ENCODE measurements around the gene SLC17A9.

Gene SLC17A9

DNA sequence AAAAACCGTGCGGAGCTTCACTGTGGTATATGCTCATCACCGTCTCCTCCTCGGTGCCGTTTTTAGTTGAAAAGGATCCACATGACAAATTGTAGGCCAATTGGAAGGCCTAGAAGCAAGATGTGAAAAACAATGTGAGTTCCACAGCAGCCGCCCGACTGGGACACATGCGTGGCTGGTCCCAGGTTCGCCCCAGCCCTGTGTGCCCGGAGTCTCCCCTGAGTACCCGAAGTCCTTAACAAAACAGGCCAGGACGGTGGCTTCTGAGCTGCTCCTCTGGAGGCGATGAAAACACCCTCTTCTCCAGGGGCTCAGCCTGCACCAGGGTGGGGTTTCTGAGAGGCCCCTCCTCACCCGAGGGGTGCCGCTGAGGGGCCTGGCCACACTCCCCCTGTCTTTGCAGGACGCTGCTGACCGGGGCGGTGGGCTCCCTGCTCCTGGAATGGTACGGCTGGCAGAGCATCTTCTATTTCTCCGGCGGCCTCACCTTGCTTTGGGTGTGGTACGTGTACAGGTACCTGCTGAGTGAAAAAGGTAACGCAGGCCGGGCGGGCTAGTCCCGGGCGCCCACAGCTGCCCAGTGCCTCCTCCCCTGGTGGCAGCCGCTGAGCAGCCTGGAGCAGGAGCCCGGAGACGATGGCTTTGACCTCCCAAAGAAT, 9.8 kb downstream of the SLC17A9 start:
- no peak overlapping the region for H2BK15ac ChIP-seq (ENCODE audit: low read depth, poor library complexity, severe bottlenecking)
- H3K36me3 ChIP-seq (ENCODE audit: control insufficient read depth in 1 of 2, insufficient read depth in 2 of 2, low read depth in 1 of 2, low read length in 2 of 2), result peaks cover 4 to 26% of the 10 kb centered on the region in 2 experiments
- H3K23ac ChIP-seq (ENCODE audit: low read length in 2 of 2), result no peak overlapping the region
- no peak for DNase-seq
- H4K91ac ChIP-seq (ENCODE audit: low read length), result no peak overlapping the region
- H4K8ac ChIP-seq (ENCODE audit: low read length), result no peak overlapping the region
- H2AK5ac ChIP-seq (ENCODE audit: low read length, severe bottlenecking), result no peak overlapping the region
- no peak overlapping the region for H3K14ac ChIP-seq (ENCODE audit: low read length in 2 of 2)
- no peak overlapping the region for H2BK12ac ChIP-seq (ENCODE audit: low read length in 2 of 2)
- peaks cover 2% of the 10 kb centered on the region for H3K4me1 ChIP-seq (ENCODE audit: control insufficient read depth, insufficient read depth, low read depth, low read length)
- no peak overlapping the region for H2BK120ac ChIP-seq (ENCODE audit: low read depth, low read length)
- H3K9ac ChIP-seq (ENCODE audit: low read length), result no peak overlapping the region
- no peak overlapping the region for H3K18ac ChIP-seq (ENCODE audit: low read depth in 1 of 2, low read length in 2 of 2)
- H2AFZ ChIP-seq (ENCODE audit: low read depth, low read length), result no peak overlapping the region
- H3K4me3 ChIP-seq (ENCODE audit: insufficient read depth in 1 of 2, low read depth in 1 of 2, low read length in 2 of 2), result no peak overlapping the region
- H3K4ac ChIP-seq (ENCODE audit: low read depth in 1 of 2, low read length in 2 of 2), result no peak overlapping the region
- H3K79me1 ChIP-seq (replicated peaks; ENCODE audit: low read length, poor library complexity, severe bottlenecking), result no peaks in the 10 kb centered on the region
- peaks cover 11 to 22% of the 10 kb centered on the region in 2 experiments for H3K27me3 ChIP-seq (ENCODE audit: control insufficient read depth in 1 of 2, insufficient read depth in 1 of 2, low read length in 2 of 2)
- H3K27ac ChIP-seq (ENCODE audit: low read length, poor library complexity, severe bottlenecking), result no peak overlapping the region
- WGBS, result 96% methylated on average over 30 of the region's 30 CpGs
- H3K4me2 ChIP-seq (ENCODE audit: low read length, poor library complexity, severe bottlenecking), result no peak overlapping the region
- no peak overlapping the region for H2BK5ac ChIP-seq (ENCODE audit: low read depth, low read length, poor library complexity, severe bottlenecking)
- no peaks in the 10 kb centered on the region for H3K9me3 ChIP-seq (ENCODE audit: control insufficient read depth, low read length)

DNA sequence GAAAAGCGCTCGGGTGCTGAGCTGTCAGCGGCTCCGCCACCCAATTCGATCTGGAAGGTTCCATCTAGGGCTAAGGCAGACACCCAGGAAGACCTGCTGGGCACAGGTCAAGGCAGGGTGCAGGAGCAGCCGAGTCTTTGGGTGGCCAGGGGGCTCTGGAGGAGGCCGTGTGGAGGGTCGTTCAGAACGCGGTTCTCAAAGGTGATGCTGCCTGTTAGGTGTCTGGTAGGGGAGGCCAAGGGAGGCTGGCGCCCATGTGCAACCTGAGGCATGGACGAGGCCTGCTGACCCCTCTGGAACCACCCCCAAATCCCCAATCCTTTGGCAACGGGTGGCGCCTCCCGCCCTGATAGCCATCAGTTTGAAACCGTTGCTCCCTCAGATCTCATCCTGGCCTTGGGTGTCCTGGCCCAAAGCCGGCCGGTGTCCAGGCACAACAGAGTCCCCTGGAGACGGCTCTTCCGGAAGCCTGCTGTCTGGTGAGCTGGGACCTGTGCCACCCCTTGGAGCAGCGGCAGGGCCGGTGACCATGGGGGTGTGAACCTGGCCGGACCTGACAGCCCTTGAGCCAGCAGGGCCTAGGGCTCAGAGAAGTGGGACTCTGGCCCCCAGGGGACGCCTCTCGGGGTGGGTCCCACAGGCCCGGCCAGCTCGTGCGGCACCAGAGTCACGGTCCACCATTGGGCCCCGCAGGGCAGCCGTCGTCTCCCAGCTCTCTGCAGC, 10.5 kb downstream of the SLC17A9 start:
- H3K4me3 ChIP-seq (ENCODE audit: insufficient read depth in 1 of 2, low read depth in 1 of 2, low read length in 2 of 2), result no peak overlapping the region
- no peak overlapping the region for H2BK5ac ChIP-seq (ENCODE audit: low read depth, low read length, poor library complexity, severe bottlenecking)
- H3K4ac ChIP-seq (ENCODE audit: low read depth in 1 of 2, low read length in 2 of 2), result no peak overlapping the region
- H4K91ac ChIP-seq (ENCODE audit: low read length), result peak overlapping the region; percentile 9
- H2BK120ac ChIP-seq (ENCODE audit: low read depth, low read length), result no peak overlapping the region
- no peaks in the 10 kb centered on the region for H3K9me3 ChIP-seq (ENCODE audit: control insufficient read depth, low read length)
- H2BK12ac ChIP-seq (ENCODE audit: low read length in 2 of 2), result no peak overlapping the region
- H3K23ac ChIP-seq (ENCODE audit: low read length in 2 of 2), result no peak overlapping the region
- H3K27ac ChIP-seq (ENCODE audit: low read length, poor library complexity, severe bottlenecking), result no peak overlapping the region
- no peak overlapping the region for H2BK15ac ChIP-seq (ENCODE audit: low read depth, poor library complexity, severe bottlenecking)
- H3K4me2 ChIP-seq (ENCODE audit: low read length, poor library complexity, severe bottlenecking), result no peak overlapping the region
- H3K18ac ChIP-seq (ENCODE audit: low read depth in 1 of 2, low read length in 2 of 2), result no peak overlapping the region
- peaks cover 2% of the 10 kb centered on the region for H3K4me1 ChIP-seq (ENCODE audit: control insufficient read depth, insufficient read depth, low read depth, low read length)
- no peak overlapping the region for H2AFZ ChIP-seq (ENCODE audit: low read depth, low read length)
- no peak overlapping the region for H2AK5ac ChIP-seq (ENCODE audit: low read length, severe bottlenecking)
- H3K14ac ChIP-seq (ENCODE audit: low read length in 2 of 2), result no peak overlapping the region
- peaks cover under 1 to 21% of the 10 kb centered on the region in 2 experiments for H3K36me3 ChIP-seq (ENCODE audit: control insufficient read depth in 1 of 2, insufficient read depth in 2 of 2, low read depth in 1 of 2, low read length in 2 of 2)
- 96% methylated on average over 28 of the region's 32 CpGs for WGBS
- DNase-seq, result no peak
- H3K79me1 ChIP-seq (replicated peaks; ENCODE audit: low read length, poor library complexity, severe bottlenecking), result no peaks in the 10 kb centered on the region
- H4K8ac ChIP-seq (ENCODE audit: low read length), result no peak overlapping the region
- peaks cover 11 to 27% of the 10 kb centered on the region in 2 experiments for H3K27me3 ChIP-seq (ENCODE audit: control insufficient read depth in 1 of 2, insufficient read depth in 1 of 2, low read length in 2 of 2)
- no peak overlapping the region for H3K9ac ChIP-seq (ENCODE audit: low read length)

DNA sequence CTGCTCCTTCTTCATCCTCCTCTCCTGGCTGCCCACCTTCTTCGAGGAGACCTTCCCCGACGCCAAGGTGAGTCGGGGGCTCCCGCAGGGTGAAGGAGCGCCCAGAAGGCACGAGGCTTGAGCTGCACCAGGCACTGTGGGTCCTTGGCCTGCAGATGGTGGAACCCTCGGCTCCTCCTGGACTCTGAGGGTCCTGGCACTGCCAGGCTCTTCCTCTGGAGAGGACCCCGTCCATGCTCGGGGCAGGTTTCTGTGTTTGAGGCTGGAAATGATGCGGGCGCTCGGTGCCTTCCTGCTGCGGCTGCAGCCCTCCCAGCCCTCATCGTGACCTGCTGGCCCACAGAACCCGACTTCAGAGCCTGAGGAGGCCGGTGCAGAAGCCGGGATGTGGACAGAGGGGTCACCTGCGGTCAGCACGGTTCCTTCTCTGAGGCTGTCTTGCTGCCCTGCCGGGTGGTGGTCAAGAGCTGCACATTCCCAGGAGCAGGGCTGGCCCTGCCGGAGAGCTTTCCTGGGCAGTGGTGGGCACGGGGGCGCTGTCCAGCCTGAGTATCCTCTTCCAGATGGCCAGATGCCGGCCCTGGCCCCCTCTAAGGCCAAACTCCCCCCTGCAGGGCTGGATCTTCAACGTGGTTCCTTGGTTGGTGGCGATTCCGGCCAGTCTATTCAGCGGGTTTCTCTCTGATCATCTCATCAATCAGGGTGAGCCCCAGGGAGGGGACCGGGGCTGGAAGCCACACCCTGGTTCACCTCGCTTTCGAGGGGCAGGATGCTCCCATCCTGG, 11.3 kb downstream of the SLC17A9 start:
- Histone ChIP-seq H3K18ac (ENCODE audit: low read depth in 1 of 2, low read length in 2 of 2) (no peak overlapping the region), H3K14ac (ENCODE audit: low read length in 2 of 2) (no peak overlapping the region), H3K79me1 (replicated peaks; ENCODE audit: low read length, poor library complexity, severe bottlenecking) (no peaks in the 10 kb centered on the region), H2AK5ac (ENCODE audit: low read length, severe bottlenecking) (no peak overlapping the region), H4K91ac (ENCODE audit: low read length) (no peak overlapping the region), H3K27ac (ENCODE audit: low read length, poor library complexity, severe bottlenecking) (no peak overlapping the region), H3K4me2 (ENCODE audit: low read length, poor library complexity, severe bottlenecking) (no peak overlapping the region), H3K23ac (ENCODE audit: low read length in 2 of 2) (no peak overlapping the region), H2AFZ (ENCODE audit: low read depth, low read length) (no peak overlapping the region), H2BK12ac (ENCODE audit: low read length in 2 of 2) (no peak overlapping the region), H3K4me3 (ENCODE audit: insufficient read depth in 1 of 2, low read depth in 1 of 2, low read length in 2 of 2) (no peak overlapping the region), H2BK5ac (ENCODE audit: low read depth, low read length, poor library complexity, severe bottlenecking) (no peak overlapping the region), H3K9me3 (ENCODE audit: control insufficient read depth, low read length) (no peaks in the 10 kb centered on the region), H2BK120ac (ENCODE audit: low read depth, low read length) (no peak overlapping the region), H3K4ac (ENCODE audit: low read depth in 1 of 2, low read length in 2 of 2) (no peak overlapping the region), H2BK15ac (ENCODE audit: low read depth, poor library complexity, severe bottlenecking) (no peak overlapping the region), H3K9ac (ENCODE audit: low read length) (no peak overlapping the region), H3K27me3 (ENCODE audit: control insufficient read depth in 1 of 2, insufficient read depth in 1 of 2, low read length in 2 of 2) (peaks cover 14 to 32% of the 10 kb centered on the region in 2 experiments), H4K8ac (ENCODE audit: low read length) (no peak overlapping the region), H3K36me3 (ENCODE audit: control insufficient read depth in 1 of 2, insufficient read depth in 2 of 2, low read depth in 1 of 2, low read length in 2 of 2) (peaks cover 0 to 21% of the 10 kb centered on the region in 2 experiments), H3K4me1 (ENCODE audit: control insufficient read depth, insufficient read depth, low read depth, low read length) (peaks cover 2% of the 10 kb centered on the region)
- WGBS, result 91% methylated on average over 32 of the region's 32 CpGs
- no peak for DNase-seq

DNA sequence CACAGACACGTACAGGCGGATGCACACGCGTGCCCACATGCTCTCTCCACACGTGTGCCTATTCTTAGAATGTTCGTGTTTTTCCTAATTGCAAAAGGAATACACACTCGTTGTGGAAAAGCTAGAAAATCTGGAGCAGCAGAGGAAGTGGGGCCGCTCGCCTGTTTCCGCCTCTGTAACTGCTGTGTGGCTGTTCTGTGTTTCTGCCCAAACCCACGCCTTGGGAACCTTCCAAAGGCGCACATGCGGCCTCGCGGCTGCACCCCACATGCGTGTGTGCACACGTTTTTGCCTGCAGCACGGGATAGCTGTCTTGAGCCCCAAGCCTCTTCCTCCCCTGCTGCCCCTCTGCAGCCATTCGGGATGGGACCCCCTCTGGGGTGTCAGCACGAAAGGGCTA, 12.2 kb downstream of the SLC17A9 start:
- Histone ChIP-seq H3K27me3 (ENCODE audit: control insufficient read depth in 1 of 2, insufficient read depth in 1 of 2, low read length in 2 of 2) (peaks cover 22 to 37% of the 10 kb centered on the region in 2 experiments), H3K79me1 (replicated peaks; ENCODE audit: low read length, poor library complexity, severe bottlenecking) (no peaks in the 10 kb centered on the region), H2BK5ac (ENCODE audit: low read depth, low read length, poor library complexity, severe bottlenecking) (no peak overlapping the region), H3K9ac (ENCODE audit: low read length) (no peak overlapping the region), H4K91ac (ENCODE audit: low read length) (no peak overlapping the region), H4K8ac (ENCODE audit: low read length) (no peak overlapping the region), H2BK15ac (ENCODE audit: low read depth, poor library complexity, severe bottlenecking) (no peak overlapping the region), H3K4me1 (ENCODE audit: control insufficient read depth, insufficient read depth, low read depth, low read length) (no peaks in the 10 kb centered on the region), H2AK5ac (ENCODE audit: low read length, severe bottlenecking) (no peak overlapping the region), H2BK120ac (ENCODE audit: low read depth, low read length) (no peak overlapping the region), H3K4me3 (ENCODE audit: insufficient read depth in 1 of 2, low read depth in 1 of 2, low read length in 2 of 2) (no peak overlapping the region), H2BK12ac (ENCODE audit: low read length in 2 of 2) (no peak overlapping the region), H3K4me2 (ENCODE audit: low read length, poor library complexity, severe bottlenecking) (no peak overlapping the region), H3K4ac (ENCODE audit: low read depth in 1 of 2, low read length in 2 of 2) (no peak overlapping the region), H3K18ac (ENCODE audit: low read depth in 1 of 2, low read length in 2 of 2) (no peak overlapping the region), H2AFZ (ENCODE audit: low read depth, low read length) (no peak overlapping the region), H3K36me3 (ENCODE audit: control insufficient read depth in 1 of 2, insufficient read depth in 2 of 2, low read depth in 1 of 2, low read length in 2 of 2) (peaks cover 0 to 16% of the 10 kb centered on the region in 2 experiments), H3K23ac (ENCODE audit: low read length in 2 of 2) (no peak overlapping the region), H3K27ac (ENCODE audit: low read length, poor library complexity, severe bottlenecking) (no peak overlapping the region), H3K9me3 (ENCODE audit: control insufficient read depth, low read length) (no peaks in the 10 kb centered on the region), H3K14ac (ENCODE audit: low read length in 2 of 2) (no peak overlapping the region)
- no peak for DNase-seq
- 93% methylated on average over 20 of the region's 20 CpGs for WGBS
